BLaER1 (cell line): ENCODE data around the gene ZCCHC24.
A peak's percentile ranks its signal among the peaks of the same experiment; 100 is the strongest.

ENCODE experiments used
- H3K27ac ChIP-seq: shearing (Covaris generic); formaldehyde crosslinking; 2 replicates; pipeline ENCODE4 v1.8.1; 2022
- H3K27me3 ChIP-seq: shearing (Covaris generic); formaldehyde crosslinking; 2 replicates; pipeline ENCODE4 v1.8.1; 2022
- H3K36me3 ChIP-seq: shearing (Covaris generic); formaldehyde crosslinking; 2 replicates; pipeline ENCODE4 v1.8.1; 2022
- H3K4me1 ChIP-seq: shearing (Covaris generic); formaldehyde crosslinking; 2 replicates; pipeline ENCODE4 v1.8.1; 2022
- H3K4me2 ChIP-seq: shearing (Covaris generic); formaldehyde crosslinking; 2 replicates; pipeline ENCODE4 v1.8.1; 2022
- H3K4me3 ChIP-seq: shearing (Covaris generic); formaldehyde crosslinking; 2 replicates; pipeline ENCODE4 v1.8.1; 2022
- H3K9ac ChIP-seq: shearing (Covaris generic); formaldehyde crosslinking; 2 replicates; pipeline ENCODE4 v1.8.1; 2022
- H3K9me3 ChIP-seq: shearing (Covaris generic); formaldehyde crosslinking; 2 replicates; pipeline ENCODE4 v1.8.1; 2022
- H4K20me1 ChIP-seq: shearing (Covaris generic); formaldehyde crosslinking; 2 replicates; pipeline ENCODE4 v1.8.1; 2022
- Cebpa-rat ChIP-seq: shearing (Covaris generic); IDR thresholded peaks from 2 replicates; pipeline ENCODE4 v1.8.1; 2022

ZCCHC24 gene

DNA sequence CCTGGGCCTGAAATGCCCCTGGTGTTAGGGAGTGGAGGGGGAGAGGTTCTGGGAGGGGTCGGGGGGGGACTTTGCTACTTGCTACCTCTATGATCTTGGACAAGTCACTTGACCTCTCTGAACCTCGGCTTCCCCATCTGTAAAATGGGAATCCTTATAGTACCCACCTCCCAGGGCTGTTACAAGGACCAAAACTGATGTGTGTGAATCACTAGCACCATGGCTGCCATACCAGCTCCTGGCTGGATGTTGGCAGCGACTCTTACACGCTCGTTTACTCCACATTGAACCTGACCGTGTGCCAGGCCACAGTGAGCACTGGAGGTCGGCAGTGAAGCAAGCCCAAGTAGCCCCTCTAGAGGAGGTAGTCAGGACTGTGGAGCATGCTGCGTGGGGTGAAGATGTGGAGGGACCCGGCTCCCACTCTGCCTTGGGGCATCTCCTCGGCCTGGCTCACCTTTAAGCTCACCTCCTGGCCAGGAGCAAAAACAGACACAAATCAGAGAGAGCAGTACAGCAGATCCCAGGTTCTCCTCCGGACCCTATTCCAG, 69.3 kb downstream of the ZCCHC24 start:
- TF ChIP-seq Cebpa-rat = no peak
- no peak overlapping the region for H3K27ac ChIP-seq
- no peaks in the 10 kb centered on the region for H4K20me1 ChIP-seq
- peaks cover 3% of the 10 kb centered on the region; the same call in 1 of the 2 replicates for H3K9me3 ChIP-seq
- peak overlapping the region; percentile 49 for H3K4me2 ChIP-seq
- H3K9ac ChIP-seq = 0 out of 2 replicates have a peak overlapping the region, but pooled peaks have one; percentile 38
- H3K4me3 ChIP-seq = no peak overlapping the region
- H3K4me1 ChIP-seq = peaks cover 10% of the 10 kb centered on the region
- no peaks in the 10 kb centered on the region for H3K27me3 ChIP-seq
- no peaks in the 10 kb centered on the region for H3K36me3 ChIP-seq

DNA sequence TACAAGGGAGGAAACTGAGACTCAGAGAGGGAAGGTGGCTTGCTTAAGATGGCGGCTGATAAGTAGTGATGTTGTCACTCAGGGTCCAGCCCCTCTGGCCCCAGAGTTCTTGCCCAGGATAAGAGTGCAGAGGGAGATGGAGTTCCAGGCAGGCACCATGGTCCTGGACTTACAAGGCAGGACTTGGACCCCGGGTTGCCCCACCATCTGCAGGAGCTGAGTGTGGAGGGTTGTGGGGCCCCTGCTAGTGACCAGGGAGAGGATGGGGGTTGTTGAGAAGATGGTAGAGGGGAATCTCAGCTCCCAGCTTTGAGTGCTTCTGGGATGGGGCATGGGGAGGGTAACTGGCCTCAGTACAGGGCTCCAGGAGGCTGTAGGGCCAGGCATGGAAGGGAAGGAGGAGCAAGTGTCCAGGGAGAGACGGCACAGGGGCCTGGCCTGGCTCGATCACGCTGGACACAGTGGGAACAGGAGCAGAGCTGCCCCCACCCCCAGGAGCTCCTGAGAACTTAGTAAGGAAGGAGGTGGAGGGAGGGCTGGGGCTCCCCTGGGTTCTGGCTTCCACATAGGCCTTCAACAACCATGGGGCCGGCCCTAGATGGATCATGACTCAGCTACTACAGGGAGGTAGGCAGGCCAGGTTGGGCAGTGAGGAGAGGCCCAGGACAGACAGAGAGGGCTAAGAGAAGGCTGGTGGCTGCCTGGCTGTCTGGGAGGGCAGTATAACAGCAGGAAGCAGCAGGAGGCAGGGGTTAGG, 69.9 kb downstream of the ZCCHC24 start:
- H3K4me3 ChIP-seq = no peak overlapping the region
- no peak overlapping the region for H3K4me2 ChIP-seq
- no peaks in the 10 kb centered on the region for H4K20me1 ChIP-seq
- peak overlapping the region; percentile 38; the same call in 1 of the 2 replicates for H3K27ac ChIP-seq
- 0 out of 2 replicates have a peak overlapping the region, but pooled peaks have one; percentile 15 for H3K9ac ChIP-seq
- H3K36me3 ChIP-seq = no peaks in the 10 kb centered on the region
- H3K9me3 ChIP-seq = peaks cover 7% of the 10 kb centered on the region
- peaks cover 10% of the 10 kb centered on the region for H3K4me1 ChIP-seq
- no peak for TF ChIP-seq Cebpa-rat
- H3K27me3 ChIP-seq = no peaks in the 10 kb centered on the region

DNA sequence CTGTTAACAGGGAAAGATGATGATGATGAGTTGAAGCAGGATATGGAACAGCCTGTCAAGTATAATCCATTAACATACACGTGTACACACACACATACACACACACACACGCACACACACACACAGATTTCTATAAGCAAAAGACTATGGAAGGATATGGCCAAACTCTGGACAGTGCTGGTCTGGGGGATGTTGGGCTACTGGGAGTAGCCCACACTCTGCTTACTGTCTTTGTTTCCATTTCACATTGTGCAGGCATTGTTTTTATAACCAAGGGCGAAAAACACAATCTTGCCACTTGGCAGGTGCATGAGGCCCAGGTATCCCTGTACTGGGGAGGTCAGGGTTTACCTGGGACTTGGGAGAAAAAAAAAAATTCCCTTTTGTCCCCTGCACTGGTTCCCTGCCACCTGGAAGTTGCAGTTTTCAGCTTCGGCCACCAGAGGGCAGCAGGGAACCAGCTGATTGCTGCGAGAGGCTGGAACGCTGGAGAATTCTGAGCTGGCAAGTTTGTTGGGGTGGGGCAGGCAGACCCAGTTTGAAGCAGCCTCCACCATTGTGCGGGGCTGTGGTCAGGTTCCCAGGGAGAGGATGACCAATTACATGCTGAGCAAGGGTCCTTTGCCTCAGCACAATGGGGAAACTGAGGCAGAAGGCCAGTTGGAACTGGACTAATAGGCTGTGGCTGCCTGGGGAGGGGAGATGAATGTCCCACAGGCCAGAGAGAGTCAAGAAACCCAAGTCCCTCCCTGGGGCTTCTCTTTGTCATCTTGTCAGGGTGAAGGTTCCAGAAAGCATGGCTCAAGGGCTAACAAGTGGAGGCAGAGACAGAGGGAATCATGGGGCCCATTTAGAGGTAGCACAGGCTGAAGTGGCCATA, 70.9 kb downstream of the ZCCHC24 start:
- Histone ChIP-seq H3K4me2 (no peak overlapping the region), H3K36me3 (no peaks in the 10 kb centered on the region), H3K4me1 (peaks cover 10% of the 10 kb centered on the region), H4K20me1 (no peaks in the 10 kb centered on the region), H3K27me3 (no peaks in the 10 kb centered on the region), H3K9me3 (peaks cover 15% of the 10 kb centered on the region), H3K9ac (no peak overlapping the region), H3K4me3 (no peak overlapping the region), H3K27ac (no peak overlapping the region)
- TF ChIP-seq Cebpa-rat = no peak

DNA sequence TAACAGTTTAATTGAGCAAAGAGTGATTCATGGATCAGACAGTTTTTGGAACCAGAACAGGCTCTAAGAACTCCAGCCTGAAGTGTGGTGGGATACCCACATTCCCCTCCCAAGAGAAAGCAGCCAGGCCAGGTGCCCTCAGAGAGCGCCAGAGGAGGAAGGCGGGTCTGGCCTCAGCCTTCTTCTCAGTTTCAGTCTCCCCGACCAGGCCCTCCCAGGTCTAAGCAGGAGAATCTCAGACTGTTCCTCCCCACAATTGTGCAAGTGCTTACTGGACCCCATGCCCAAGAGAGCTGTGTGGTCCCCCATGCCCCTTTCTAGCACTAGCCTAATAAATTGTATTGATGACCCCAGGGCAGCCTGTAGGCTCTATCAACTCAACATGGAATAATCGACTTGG, 72.6 kb downstream of the ZCCHC24 start:
- no peaks in the 10 kb centered on the region for H3K27me3 ChIP-seq
- peaks cover 17% of the 10 kb centered on the region for H3K9me3 ChIP-seq
- H3K4me2 ChIP-seq = no peak overlapping the region
- no peak overlapping the region for H3K4me3 ChIP-seq
- peaks cover 10% of the 10 kb centered on the region for H3K4me1 ChIP-seq
- no peak overlapping the region for H3K27ac ChIP-seq
- TF ChIP-seq Cebpa-rat = no peak
- no peaks in the 10 kb centered on the region for H4K20me1 ChIP-seq
- no peaks in the 10 kb centered on the region for H3K36me3 ChIP-seq
- H3K9ac ChIP-seq = no peak overlapping the region

- no peak overlapping the region for H3K4me3 ChIP-seq
- no peak overlapping the region for H3K4me2 ChIP-seq
- H3K27me3 ChIP-seq = no peaks in the 10 kb centered on the region
- no peak for TF ChIP-seq Cebpa-rat
- H3K36me3 ChIP-seq = no peaks in the 10 kb centered on the region
- H3K9me3 ChIP-seq = peaks cover 17% of the 10 kb centered on the region
- H3K9ac ChIP-seq = no peak overlapping the region
- H4K20me1 ChIP-seq = no peaks in the 10 kb centered on the region
- H3K27ac ChIP-seq = no peak overlapping the region
- H3K4me1 ChIP-seq = no peaks in the 10 kb centered on the region
These were observed 77.8 kb downstream of the ZCCHC24 start for GRCh38 chr10:79367426-79368189.

- Histone ChIP-seq H3K36me3 (peaks cover 16% of the 10 kb centered on the region), H3K4me1 (no peaks in the 10 kb centered on the region), H3K27me3 (no peaks in the 10 kb centered on the region), H4K20me1 (no peaks in the 10 kb centered on the region), H3K27ac (no peak overlapping the region), H3K9ac (no peak overlapping the region), H3K4me3 (no peak overlapping the region), H3K9me3 (peaks cover 6% of the 10 kb centered on the region; the same call in 1 of the 2 replicates), H3K4me2 (no peak overlapping the region)
- no peak for TF ChIP-seq Cebpa-rat
These were observed 83.6 kb downstream of the ZCCHC24 start for GRCh38 chr10:79361726-79362397.

- Histone ChIP-seq H3K27me3 (no peaks in the 10 kb centered on the region), H3K4me2 (no peak overlapping the region), H3K36me3 (peaks cover 27% of the 10 kb centered on the region), H3K4me3 (no peak overlapping the region), H3K9ac (no peak overlapping the region), H3K27ac (no peak overlapping the region), H3K4me1 (peaks cover 5% of the 10 kb centered on the region), H4K20me1 (peaks cover 9% of the 10 kb centered on the region), H3K9me3 (peaks cover 6% of the 10 kb centered on the region; the same call in 1 of the 2 replicates)
- TF ChIP-seq Cebpa-rat = no peak
These were observed 84.7 kb downstream of the ZCCHC24 start for GRCh38 chr10:79360499-79361342.

DNA sequence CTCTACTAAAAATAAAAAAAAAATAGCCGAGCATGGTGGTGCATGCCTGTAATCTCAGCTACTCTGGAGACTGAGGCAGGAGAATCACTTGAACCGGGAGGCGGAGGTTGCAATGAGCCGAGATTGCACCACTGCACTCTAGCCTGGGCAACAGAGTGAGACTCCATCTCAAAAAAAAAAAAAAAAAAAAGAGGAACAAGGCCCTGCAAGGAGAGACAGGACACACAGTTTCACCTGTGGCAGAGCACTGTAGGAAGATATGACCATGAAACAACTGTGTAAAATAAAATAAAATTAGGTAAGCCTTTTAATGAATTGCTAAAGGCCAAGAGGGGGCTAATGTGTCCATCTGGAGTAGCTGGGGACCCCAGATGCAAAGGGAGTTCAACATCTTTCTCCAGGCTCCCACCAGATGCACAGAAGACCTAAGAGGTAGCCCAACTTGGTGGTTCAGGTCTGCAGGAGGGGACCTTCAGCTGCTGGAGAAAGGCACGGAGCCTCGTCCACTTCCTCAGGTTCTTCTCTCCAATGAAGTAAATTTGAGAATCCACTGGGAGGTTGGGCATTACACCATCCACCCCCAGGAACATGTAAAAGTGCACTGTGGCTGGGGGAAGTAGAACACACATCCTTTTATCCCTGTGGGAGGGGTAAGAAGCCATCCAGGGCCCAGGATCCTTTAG, 85.5 kb downstream of the ZCCHC24 start:
- no peak overlapping the region for H3K27ac ChIP-seq
- TF ChIP-seq Cebpa-rat = no peak
- H3K9me3 ChIP-seq = peaks cover 6% of the 10 kb centered on the region; the same call in 1 of the 2 replicates
- H3K36me3 ChIP-seq = peaks cover 35% of the 10 kb centered on the region
- H3K9ac ChIP-seq = no peak overlapping the region
- H4K20me1 ChIP-seq = peaks cover 17% of the 10 kb centered on the region
- peaks cover 13% of the 10 kb centered on the region for H3K4me1 ChIP-seq
- no peak overlapping the region for H3K4me3 ChIP-seq
- no peak overlapping the region for H3K4me2 ChIP-seq
- H3K27me3 ChIP-seq = no peaks in the 10 kb centered on the region
